Measurements from ENCODE around the gene ARMC9.

ARMC9 gene

GRCh38 chr2:231388725-231389346 is 190.4 kb downstream of the ARMC9 start:
- CTCF ChIA-PET, result interaction anchor here (0.7 to 2.2 kb wide), 4 partner anchors 17 to 71 kb away, joined by 3 to 6 read pairs (median 4); no protein-coding TSS in a partner anchor
- no peak for DNase-seq (ENCODE audit: extremely low spot score)
- POLR2A ChIA-PET, result no interaction called here
- TF ChIP-seq, protein P1, sequence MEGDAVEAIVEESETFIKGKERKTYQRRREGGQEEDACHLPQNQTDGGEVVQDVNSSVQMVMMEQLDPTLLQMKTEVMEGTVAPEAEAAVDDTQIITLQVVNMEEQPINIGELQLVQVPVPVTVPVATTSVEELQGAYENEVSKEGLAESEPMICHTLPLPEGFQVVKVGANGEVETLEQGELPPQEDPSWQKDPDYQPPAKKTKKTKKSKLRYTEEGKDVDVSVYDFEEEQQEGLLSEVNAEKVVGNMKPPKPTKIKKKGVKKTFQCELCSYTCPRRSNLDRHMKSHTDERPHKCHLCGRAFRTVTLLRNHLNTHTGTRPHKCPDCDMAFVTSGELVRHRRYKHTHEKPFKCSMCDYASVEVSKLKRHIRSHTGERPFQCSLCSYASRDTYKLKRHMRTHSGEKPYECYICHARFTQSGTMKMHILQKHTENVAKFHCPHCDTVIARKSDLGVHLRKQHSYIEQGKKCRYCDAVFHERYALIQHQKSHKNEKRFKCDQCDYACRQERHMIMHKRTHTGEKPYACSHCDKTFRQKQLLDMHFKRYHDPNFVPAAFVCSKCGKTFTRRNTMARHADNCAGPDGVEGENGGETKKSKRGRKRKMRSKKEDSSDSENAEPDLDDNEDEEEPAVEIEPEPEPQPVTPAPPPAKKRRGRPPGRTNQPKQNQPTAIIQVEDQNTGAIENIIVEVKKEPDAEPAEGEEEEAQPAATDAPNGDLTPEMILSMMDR (IDR thresholded peaks at IDR 0.05; ENCODE audit: control extremely low read depth, extremely low read depth, low read depth, missing control alignments), result no peak

GRCh38 chr2:231390667-231391066 is 192.2 kb downstream of the ARMC9 start:
- DNase-seq (ENCODE audit: extremely low spot score), result no peak
- POLR2A ChIA-PET, result no interaction called here
- CTCF ChIA-PET, result interaction anchor here (1.1 to 2.2 kb wide), 2 partner anchors 15 to 94 kb away, joined by 4 to 6 read pairs; no protein-coding TSS in a partner anchor
- TF ChIP-seq, protein P1 (IDR thresholded peaks at IDR 0.05; ENCODE audit: control extremely low read depth, extremely low read depth, low read depth, missing control alignments), result no peak

DNA sequence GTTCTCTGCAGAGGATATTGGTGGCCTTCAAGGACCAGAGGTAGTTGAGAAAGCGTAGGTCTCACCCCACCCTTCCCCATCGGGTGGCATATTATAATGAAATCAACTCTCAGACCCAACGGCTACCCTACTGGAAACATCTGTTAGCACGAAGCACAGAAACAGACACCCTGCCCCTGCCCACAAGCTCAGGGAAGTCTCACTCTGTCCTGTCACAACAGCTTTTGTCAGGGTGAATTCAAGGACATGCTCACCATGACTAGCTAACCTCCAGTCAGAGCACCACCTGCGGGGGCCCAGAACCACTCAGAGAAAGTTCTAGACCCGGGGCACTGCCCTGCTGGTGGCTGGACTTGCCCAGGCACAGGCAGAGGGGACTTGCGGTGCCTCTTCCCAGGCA is 193.6 kb downstream of the ARMC9 start:
- ChIA-PET POLR2A (no interaction called here), CTCF (interaction anchor here (1.0 to 3.9 kb wide), 6 partner anchors 9 to 289 kb away, joined by 3 to 40 read pairs (median 4); no protein-coding TSS in a partner anchor)
- DNase-seq (ENCODE audit: extremely low spot score), result no peak
- TF ChIP-seq, protein P1 (IDR thresholded peaks at IDR 0.05; ENCODE audit: control extremely low read depth, extremely low read depth, low read depth, missing control alignments), result no peak

- CTCF ChIA-PET, result interaction anchor here (0.6 to 5.2 kb wide), 14 partner anchors 8 to 296 kb away, joined by 3 to 62 read pairs (median 4); no protein-coding TSS in a partner anchor
- no peak for DNase-seq (ENCODE audit: extremely low spot score)
- TF ChIP-seq, protein P1 (IDR thresholded peaks at IDR 0.05; ENCODE audit: control extremely low read depth, extremely low read depth, low read depth, missing control alignments), result no peak
- POLR2A ChIA-PET, result no interaction called here
These were observed 194.2 kb downstream of the ARMC9 start for GRCh38 chr2:231392431-231393148.

- CTCF ChIA-PET, result interaction anchor here (0.9 to 5.2 kb wide), 23 partner anchors 10 to 297 kb away, joined by 3 to 62 read pairs (median 4); partner anchors contain the start of gene ARMC9
- peak; percentile 80 for DNase-seq (ENCODE audit: extremely low spot score)
- TF ChIP-seq, protein P1 (IDR thresholded peaks at IDR 0.05; ENCODE audit: control extremely low read depth, extremely low read depth, low read depth, missing control alignments), result peak; percentile 48
- POLR2A ChIA-PET, result interaction anchor here (0.5 kb wide), 1 partner anchor 281 kb away, joined by 3 read pairs; no protein-coding TSS in a partner anchor
These were observed 195.0 kb downstream of the ARMC9 start for GRCh38 chr2:231393149-231394131.

Data from GM10248 (cell line).